Left lung (tissue), 10 donors: Measurements from ENCODE around the gene EXD3. TPM values are rescaled to one million over a fixed set of nuclear protein-coding genes. Genes with fewer than 3 reads are reported as not detected.
A peak's percentile ranks its signal among the peaks of the same experiment; 100 is the strongest.

Source experiments
- ATAC-seq: fragments of 200-7000 bp; cut with Tn5 transposase; one replicate; pipeline ENCODE4 v1.9.1; 2020; ENCODE audit warnings: moderate library complexity
- DNase-seq, 4 donors: peaks; one replicate each; pipeline ENCODE4 v3.0.0-alpha.2; 2013 to 2020
- H3K27ac ChIP-seq, 2 donors: fragments of 200-600 bp; sonication (generic) in 1 of 2; one replicate each; pipeline versions ENCODE4 v1.5.0 to v1.8.0; 2020 to 2021
- H3K27me3 ChIP-seq, 2 donors: fragments of 200-600 bp; sonication (generic) in 1 of 2; one replicate each; pipeline versions ENCODE4 v1.5.0 to v1.8.0; 2020 to 2021
- H3K36me3 ChIP-seq, 2 donors: fragments of 200-600 bp; sonication (generic) in 1 of 2; one replicate each; pipeline versions ENCODE4 v1.5.0 to v1.8.0; 2020 to 2021
- H3K4me1 ChIP-seq, 2 donors: fragments of 200-600 bp; one replicate each; pipeline ENCODE4 v1.8.0; 2021
- H3K4me3 ChIP-seq, 2 donors: fragments of 200-600 bp; sonication (generic) in 1 of 2; one replicate each; pipeline versions ENCODE4 v1.5.0 to v1.8.0; 2020 to 2021; ENCODE audit warnings: mild to moderate bottlenecking in 1 of 2
- H3K9me3 ChIP-seq, 2 donors: fragments of 200-600 bp; sonication (generic) in 1 of 2; one replicate each; pipeline versions ENCODE4 v1.5.0 to v1.8.0; 2020 to 2021
- CTCF ChIP-seq, 2 donors: fragments of 200-600 bp; sonication (generic) in 1 of 2; IDR thresholded peaks; one replicate each; pipeline versions ENCODE4 v1.5.0 to v1.8.0; 2021; ENCODE audit warnings: antibody characterized with exemption in 2 of 2
- intact Hi-C, 2 donors: fragments of 100-400 bp; cut with DNase I; formaldehyde crosslinking; loops; one replicate each; pipeline versions ENCODE4 v1.11.2 to v1.14.2; 2022
- polyA plus RNA-seq, 6 donors: library from polyadenylated mRNA; unstranded; fragments of 120-200 nt; gene quantifications; one replicate each; pipeline ENCODE4 v1.2.1, GENCODE V29; 2013; ENCODE audit not compliant: insufficient read length in 6 of 6
- total RNA-seq, 2 donors: library from RNA; stranded (reverse); fragmentation: NEBNext Ultra II Directional; extraction: Animal tissue kit (Norgen Biotek cat#: 25700); gene quantifications; one replicate each; pipeline ENCODE4 v1.2.1, GENCODE V29; 2021
- donor health status: DM: no; HTN: yes; CAD: no.
- donor health status: DM: no; HTN: no; CAD: no.

Gene EXD3
- total and polyA plus RNA-seq, 8 donors, result 13.2 to 21.8 (median 16.6) TPM

DNA sequence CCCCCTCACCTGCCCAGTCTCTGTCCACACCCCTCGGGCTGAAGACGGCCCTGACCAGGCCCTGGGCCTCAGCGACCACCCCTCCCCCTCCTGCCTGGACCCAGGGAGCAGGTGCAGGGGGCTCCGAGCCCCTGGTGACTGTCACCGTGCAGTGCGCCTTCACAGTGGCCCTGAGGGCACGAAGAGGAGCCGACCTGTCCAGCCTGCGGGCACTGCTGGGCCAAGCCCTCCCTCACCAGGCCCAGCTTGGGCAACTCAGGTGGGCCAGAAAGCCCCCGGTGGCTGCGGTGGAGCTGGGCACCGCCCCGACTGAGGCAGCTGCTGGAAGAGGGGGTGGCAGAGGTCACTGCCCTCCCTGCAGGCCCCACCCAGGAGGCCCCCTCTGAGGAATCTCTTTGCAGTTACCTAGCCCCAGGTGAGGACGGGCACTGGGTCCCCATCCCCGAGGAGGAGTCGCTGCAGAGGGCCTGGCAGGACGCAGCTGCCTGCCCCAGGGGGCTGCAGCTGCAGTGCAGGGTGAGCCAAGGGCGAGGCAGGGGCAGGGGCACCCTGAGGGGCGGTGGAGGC lies 10.5 kb upstream of the EXD3 start:
- Histone ChIP-seq H3K27ac (no peak overlapping the region), H3K36me3 (no peaks in the 10 kb centered on the region), H3K27me3 (peaks cover 0 to under 1% of the 10 kb centered on the region in 2 donors), H3K9me3 (no peaks in the 10 kb centered on the region), H3K4me1 (peaks cover 0 to 5% of the 10 kb centered on the region in 2 donors), H3K4me3 (no peak overlapping the region)
- DNase-seq (peak in 1 of 4 donors; percentile 69), ATAC-seq (no peak)
- no peak for TF ChIP-seq CTCF (IDR thresholded peaks at IDR 0.05)
- intact Hi-C loops, result no loop called here

- Histone ChIP-seq H3K27me3 (no peaks in the 10 kb centered on the region), H3K36me3 (no peaks in the 10 kb centered on the region), H3K4me1 (peaks cover 0 to 5% of the 10 kb centered on the region in 2 donors), H3K4me3 (no peak overlapping the region), H3K9me3 (no peaks in the 10 kb centered on the region), H3K27ac (no peak overlapping the region)
- ATAC-seq (no peak), DNase-seq (peak in 1 of 4 donors; percentile 73)
- TF ChIP-seq CTCF (IDR thresholded peaks at IDR 0.05), result no peak
- intact Hi-C loops, result no loop called here
Measured at GRCh38 chr9:137432687-137433348, 9.9 kb upstream of the EXD3 start.

GRCh38 chr9:137431416-137431931 lies 8.5 kb upstream of the EXD3 start:
- H3K36me3 ChIP-seq, result no peaks in the 10 kb centered on the region
- H3K9me3 ChIP-seq, result no peaks in the 10 kb centered on the region
- ATAC-seq (no peak), DNase-seq (peak in 1 of 4 donors; percentile 75)
- intact Hi-C loops, result no loop called here
- no peak overlapping the region for H3K27ac ChIP-seq
- H3K4me1 ChIP-seq, result peaks cover 0 to under 1% of the 10 kb centered on the region in 2 donors
- no peak overlapping the region for H3K4me3 ChIP-seq
- TF ChIP-seq CTCF (IDR thresholded peaks at IDR 0.05), result no peak
- no peaks in the 10 kb centered on the region for H3K27me3 ChIP-seq

DNA sequence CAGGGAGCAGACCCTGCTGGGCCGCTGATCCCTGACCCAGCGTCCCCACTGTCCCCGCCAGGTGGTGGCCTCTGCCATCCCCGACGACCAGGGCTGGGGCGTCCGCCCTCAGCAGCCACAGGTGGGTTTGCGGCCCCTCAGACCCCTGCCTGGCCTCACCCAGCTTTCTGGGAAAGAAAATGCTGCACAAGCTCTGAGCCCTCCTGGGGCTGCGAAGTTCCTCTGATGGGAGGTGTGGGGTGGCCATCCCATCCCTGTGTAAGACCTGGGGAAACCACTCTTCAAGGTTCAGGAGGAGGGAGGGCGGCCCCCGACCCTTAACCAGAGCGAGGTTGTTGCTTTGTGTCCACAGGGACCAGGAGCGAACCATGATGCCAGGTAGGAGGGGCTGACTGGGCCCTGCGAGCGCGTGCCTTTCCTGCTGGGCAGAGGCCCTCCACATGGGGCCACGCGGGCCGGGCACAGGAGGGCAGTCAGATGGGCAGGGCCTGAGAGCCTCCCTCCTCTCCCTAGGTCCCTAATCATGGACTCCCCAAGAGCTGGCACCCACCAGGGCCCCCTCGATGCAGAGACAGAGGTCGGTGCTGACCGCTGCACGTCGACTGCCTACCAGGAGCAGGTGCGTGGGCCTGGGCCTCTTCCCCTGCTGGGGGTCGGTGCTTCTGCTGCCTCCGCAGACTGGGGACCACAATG lies 7.9 kb upstream of the EXD3 start:
- no peak for TF ChIP-seq CTCF (IDR thresholded peaks at IDR 0.05)
- Histone ChIP-seq H3K9me3 (no peaks in the 10 kb centered on the region), H3K27me3 (no peaks in the 10 kb centered on the region), H3K4me1 (no peaks in the 10 kb centered on the region), H3K4me3 (no peak overlapping the region), H3K36me3 (no peaks in the 10 kb centered on the region), H3K27ac (no peak overlapping the region)
- ATAC-seq (no peak), DNase-seq (peak in 1 of 4 donors; percentile 58)
- intact Hi-C loops, result no loop called here
